HEK293 (cell line): Measurements from ENCODE around the gene KATNB1.

Experiments used
- IKZF3 ChIP-seq: fragments of 450-650 bp; IDR thresholded peaks from 2 replicates; pipeline ENCODE4 v1.5.0; 2018; ENCODE audit warnings: missing biosample characterization, mild to moderate bottlenecking, missing genetic modification characterization, moderate library complexity
- KLF16 ChIP-seq: fragments of 450-650 bp; formaldehyde crosslinking; IDR thresholded peaks from 2 replicates; pipeline ENCODE4 v1.5.1; 2017; ENCODE audit warnings: missing biosample characterization, missing genetic modification characterization
- YY1 ChIP-seq: fragments of 450-650 bp; formaldehyde crosslinking; IDR thresholded peaks from 2 replicates; pipeline ENCODE4 v1.5.1; 2018; ENCODE audit warnings: missing biosample characterization, missing genetic modification characterization
- ZIC2 ChIP-seq: fragments of 450-650 bp; formaldehyde crosslinking; IDR thresholded peaks from 2 replicates; pipeline ENCODE4 v1.5.1; 2016; ENCODE audit warnings: missing biosample characterization, missing genetic modification characterization
- ZNF2 ChIP-seq: fragments of 450-650 bp; formaldehyde crosslinking; IDR thresholded peaks from 2 replicates; pipeline ENCODE4 v1.5.1; 2016; ENCODE audit warnings: missing biosample characterization, missing genetic modification characterization
- ZNF555 ChIP-seq: fragments of 450-650 bp; formaldehyde crosslinking; conservative IDR thresholded peaks from 2 replicates; pipeline ENCODE4 v1.5.1; 2017; ENCODE audit warnings: missing biosample characterization, mild to moderate bottlenecking, missing genetic modification characterization, inconsistent platforms
- ZSCAN16 ChIP-seq: fragments of 450-650 bp; formaldehyde crosslinking; IDR thresholded peaks from 2 replicates; pipeline ENCODE4 v1.5.1; 2016; ENCODE audit warnings: missing biosample characterization, missing genetic modification characterization
- ZSCAN30 ChIP-seq: fragments of 450-650 bp; IDR thresholded peaks from 2 replicates; pipeline ENCODE4 v1.5.1; 2018; ENCODE audit warnings: missing biosample characterization, mild to moderate bottlenecking, missing genetic modification characterization, moderate library complexity
- TF ChIP-seq, protein P1 (sequence below): fragments of 450-650 bp; formaldehyde crosslinking; IDR thresholded peaks from 2 replicates; pipeline ENCODE4 v1.5.1; 2016; ENCODE audit warnings: missing biosample characterization, missing genetic modification characterization, low read depth
- TF ChIP-seq, protein P2 (sequence below): fragments of 450-650 bp; formaldehyde crosslinking; IDR thresholded peaks from 2 replicates; pipeline ENCODE4 v1.5.1; 2016; ENCODE audit warnings: missing biosample characterization, missing genetic modification characterization
- TF ChIP-seq, protein P3 (sequence below): fragments of 450-650 bp; formaldehyde crosslinking; IDR thresholded peaks from 2 replicates; pipeline ENCODE4 v1.5.1; 2016; ENCODE audit warnings: missing biosample characterization, missing genetic modification characterization
- TF ChIP-seq, protein P4 (sequence below): fragments of 450-650 bp; formaldehyde crosslinking; IDR thresholded peaks from 2 replicates; pipeline ENCODE4 v1.5.1; 2016; ENCODE audit warnings: missing biosample characterization, missing genetic modification characterization

DNA sequence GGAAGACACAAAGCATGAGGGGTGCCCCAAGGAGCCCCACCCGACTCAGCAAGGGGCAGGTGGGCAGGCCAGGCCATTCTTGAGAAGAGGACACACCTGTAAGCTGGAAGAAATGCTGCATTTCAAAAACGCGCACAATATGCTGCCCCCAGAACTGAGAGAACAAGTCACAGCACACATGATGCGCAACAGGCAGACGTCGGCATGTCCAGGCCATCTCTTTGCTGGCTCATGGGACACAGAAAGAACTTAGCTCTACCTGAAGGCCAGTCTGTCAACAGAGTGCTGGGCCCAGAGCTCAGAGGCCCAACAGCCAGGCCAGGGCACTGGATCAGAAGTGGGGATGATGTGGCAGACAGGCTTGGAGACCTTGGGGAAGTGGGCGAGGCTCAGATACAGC, 48.8 kb downstream of the KATNB1 start:
- TF ChIP-seq KLF16 (tag by site-specific recombination) (no peak), ZNF555 (no peak), ZSCAN16 (no peak), ZIC2 (tag by site-specific recombination) (no peak), ZSCAN30 (no peak), IKZF3 (no peak), YY1 (tag by site-specific recombination) (no peak), ZNF2 (no peak)
- TF ChIP-seq, protein P1, sequence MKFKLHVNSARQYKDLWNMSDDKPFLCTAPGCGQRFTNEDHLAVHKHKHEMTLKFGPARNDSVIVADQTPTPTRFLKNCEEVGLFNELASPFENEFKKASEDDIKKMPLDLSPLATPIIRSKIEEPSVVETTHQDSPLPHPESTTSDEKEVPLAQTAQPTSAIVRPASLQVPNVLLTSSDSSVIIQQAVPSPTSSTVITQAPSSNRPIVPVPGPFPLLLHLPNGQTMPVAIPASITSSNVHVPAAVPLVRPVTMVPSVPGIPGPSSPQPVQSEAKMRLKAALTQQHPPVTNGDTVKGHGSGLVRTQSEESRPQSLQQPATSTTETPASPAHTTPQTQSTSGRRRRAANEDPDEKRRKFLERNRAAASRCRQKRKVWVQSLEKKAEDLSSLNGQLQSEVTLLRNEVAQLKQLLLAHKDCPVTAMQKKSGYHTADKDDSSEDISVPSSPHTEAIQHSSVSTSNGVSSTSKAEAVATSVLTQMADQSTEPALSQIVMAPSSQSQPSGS: no peak
- TF ChIP-seq, protein P2, sequence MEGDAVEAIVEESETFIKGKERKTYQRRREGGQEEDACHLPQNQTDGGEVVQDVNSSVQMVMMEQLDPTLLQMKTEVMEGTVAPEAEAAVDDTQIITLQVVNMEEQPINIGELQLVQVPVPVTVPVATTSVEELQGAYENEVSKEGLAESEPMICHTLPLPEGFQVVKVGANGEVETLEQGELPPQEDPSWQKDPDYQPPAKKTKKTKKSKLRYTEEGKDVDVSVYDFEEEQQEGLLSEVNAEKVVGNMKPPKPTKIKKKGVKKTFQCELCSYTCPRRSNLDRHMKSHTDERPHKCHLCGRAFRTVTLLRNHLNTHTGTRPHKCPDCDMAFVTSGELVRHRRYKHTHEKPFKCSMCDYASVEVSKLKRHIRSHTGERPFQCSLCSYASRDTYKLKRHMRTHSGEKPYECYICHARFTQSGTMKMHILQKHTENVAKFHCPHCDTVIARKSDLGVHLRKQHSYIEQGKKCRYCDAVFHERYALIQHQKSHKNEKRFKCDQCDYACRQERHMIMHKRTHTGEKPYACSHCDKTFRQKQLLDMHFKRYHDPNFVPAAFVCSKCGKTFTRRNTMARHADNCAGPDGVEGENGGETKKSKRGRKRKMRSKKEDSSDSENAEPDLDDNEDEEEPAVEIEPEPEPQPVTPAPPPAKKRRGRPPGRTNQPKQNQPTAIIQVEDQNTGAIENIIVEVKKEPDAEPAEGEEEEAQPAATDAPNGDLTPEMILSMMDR (tag by site-specific recombination): no peak
- TF ChIP-seq, protein P3, sequence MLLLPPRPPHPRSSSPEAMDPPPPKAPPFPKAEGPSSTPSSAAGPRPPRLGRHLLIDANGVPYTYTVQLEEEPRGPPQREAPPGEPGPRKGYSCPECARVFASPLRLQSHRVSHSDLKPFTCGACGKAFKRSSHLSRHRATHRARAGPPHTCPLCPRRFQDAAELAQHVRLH (tag by site-specific recombination): no peak
- TF ChIP-seq, protein P4, sequence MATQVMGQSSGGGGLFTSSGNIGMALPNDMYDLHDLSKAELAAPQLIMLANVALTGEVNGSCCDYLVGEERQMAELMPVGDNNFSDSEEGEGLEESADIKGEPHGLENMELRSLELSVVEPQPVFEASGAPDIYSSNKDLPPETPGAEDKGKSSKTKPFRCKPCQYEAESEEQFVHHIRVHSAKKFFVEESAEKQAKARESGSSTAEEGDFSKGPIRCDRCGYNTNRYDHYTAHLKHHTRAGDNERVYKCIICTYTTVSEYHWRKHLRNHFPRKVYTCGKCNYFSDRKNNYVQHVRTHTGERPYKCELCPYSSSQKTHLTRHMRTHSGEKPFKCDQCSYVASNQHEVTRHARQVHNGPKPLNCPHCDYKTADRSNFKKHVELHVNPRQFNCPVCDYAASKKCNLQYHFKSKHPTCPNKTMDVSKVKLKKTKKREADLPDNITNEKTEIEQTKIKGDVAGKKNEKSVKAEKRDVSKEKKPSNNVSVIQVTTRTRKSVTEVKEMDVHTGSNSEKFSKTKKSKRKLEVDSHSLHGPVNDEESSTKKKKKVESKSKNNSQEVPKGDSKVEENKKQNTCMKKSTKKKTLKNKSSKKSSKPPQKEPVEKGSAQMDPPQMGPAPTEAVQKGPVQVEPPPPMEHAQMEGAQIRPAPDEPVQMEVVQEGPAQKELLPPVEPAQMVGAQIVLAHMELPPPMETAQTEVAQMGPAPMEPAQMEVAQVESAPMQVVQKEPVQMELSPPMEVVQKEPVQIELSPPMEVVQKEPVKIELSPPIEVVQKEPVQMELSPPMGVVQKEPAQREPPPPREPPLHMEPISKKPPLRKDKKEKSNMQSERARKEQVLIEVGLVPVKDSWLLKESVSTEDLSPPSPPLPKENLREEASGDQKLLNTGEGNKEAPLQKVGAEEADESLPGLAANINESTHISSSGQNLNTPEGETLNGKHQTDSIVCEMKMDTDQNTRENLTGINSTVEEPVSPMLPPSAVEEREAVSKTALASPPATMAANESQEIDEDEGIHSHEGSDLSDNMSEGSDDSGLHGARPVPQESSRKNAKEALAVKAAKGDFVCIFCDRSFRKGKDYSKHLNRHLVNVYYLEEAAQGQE (tag by site-specific recombination): no peak
